ENCODE data around the gene INPP5A.

Gene INPP5A

GRCh38 chr10:132518572-132519381 is 18.8 kb upstream of the INPP5A start:
- peak; percentile 85 for DNase-seq

DNA sequence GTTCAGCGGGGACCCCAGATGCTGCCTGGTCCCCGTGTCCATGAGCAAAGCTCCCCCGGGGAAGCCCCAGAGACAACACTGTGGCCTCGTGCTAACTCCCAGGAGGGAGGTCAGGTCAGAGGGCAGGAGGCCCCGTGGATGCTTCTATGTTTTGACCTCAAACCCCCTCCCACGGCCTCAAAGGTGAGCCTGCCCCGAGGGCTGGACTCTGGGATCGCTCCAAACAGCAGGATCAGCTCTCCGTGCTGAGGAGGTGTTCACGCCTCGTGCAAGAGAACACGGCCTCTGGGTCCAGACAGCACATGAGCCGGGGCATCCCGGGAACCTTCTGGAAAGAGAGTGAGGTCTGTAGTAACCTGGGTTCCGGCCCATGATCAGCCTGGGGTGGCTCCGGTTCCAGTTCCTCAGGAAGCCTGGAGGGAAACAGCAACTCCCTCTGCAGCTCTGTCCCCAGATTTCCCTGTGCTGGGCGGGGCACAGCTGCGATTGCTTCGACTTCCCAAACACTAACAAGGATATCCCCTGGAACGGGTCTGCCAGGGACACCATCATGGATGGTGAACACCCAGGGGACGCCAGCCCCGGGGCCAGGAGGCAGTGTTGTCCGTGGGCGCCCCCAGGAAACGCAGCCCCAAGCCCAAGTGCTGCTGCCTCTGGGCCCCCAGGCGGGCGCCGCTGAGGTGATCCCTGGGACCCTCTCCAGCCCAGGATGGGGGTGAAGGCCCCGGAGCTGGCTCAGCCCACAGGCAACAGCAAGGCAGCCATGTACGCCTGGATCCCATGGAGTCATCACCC is 18.0 kb upstream of the INPP5A start:
- peak; percentile 55 for DNase-seq

DNA sequence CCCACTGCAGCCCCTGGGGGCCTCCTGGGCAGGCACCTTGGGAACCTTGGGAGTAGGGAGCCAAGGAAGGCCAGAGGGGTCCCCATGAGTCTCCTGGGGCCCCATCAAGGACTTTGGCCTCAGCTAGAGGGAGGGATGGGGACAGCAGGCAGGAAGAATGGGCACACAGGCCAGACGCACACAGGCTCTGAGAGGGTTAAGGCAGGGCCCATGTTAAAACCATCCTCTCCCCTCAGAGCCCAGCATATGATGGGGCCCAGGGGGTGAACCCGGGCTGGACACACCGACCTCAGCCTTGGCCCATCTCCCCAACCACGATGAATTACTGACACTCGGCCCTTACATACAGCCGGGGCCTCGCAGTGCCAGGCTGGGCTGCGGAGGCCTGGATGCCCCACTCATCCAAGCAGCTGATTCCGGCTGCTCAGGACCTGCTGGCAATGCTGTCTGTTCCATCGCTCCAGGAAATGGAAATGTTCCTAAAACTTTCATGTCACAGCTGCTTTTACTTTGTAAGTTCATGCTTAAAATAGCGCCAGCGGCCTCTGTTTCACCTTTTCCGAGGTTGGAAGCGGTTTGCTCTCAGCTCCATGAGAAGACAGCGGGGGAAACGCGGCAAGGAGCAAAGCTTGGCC is 17.3 kb upstream of the INPP5A start:
- DNase-seq: peak; percentile 38

DNA sequence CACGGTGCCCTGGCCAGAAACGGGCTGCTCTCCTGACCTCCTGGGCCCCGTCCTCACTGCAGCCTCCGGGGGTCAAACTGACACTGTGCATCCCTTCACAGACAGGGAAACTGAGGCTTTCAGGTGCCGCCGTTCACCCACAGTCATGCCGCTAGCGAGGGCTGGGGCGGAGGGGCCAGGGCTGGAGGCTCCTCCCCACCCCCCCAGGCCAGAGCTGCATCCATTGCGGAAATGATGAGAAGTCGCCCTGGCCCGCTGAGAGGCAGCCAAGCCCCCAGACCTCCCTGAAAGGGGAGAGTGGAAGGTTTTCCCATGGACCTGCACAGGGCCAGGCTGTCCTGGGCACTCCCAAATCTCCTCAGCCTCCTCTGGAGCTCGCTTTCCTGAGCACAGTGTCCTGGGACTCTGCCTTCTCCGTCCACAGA is 16.5 kb upstream of the INPP5A start:
- DNase-seq: peak; percentile 44

GRCh38 chr10:132521466-132522102 is 16.0 kb upstream of the INPP5A start:
- peak; percentile 49 for DNase-seq

DNA sequence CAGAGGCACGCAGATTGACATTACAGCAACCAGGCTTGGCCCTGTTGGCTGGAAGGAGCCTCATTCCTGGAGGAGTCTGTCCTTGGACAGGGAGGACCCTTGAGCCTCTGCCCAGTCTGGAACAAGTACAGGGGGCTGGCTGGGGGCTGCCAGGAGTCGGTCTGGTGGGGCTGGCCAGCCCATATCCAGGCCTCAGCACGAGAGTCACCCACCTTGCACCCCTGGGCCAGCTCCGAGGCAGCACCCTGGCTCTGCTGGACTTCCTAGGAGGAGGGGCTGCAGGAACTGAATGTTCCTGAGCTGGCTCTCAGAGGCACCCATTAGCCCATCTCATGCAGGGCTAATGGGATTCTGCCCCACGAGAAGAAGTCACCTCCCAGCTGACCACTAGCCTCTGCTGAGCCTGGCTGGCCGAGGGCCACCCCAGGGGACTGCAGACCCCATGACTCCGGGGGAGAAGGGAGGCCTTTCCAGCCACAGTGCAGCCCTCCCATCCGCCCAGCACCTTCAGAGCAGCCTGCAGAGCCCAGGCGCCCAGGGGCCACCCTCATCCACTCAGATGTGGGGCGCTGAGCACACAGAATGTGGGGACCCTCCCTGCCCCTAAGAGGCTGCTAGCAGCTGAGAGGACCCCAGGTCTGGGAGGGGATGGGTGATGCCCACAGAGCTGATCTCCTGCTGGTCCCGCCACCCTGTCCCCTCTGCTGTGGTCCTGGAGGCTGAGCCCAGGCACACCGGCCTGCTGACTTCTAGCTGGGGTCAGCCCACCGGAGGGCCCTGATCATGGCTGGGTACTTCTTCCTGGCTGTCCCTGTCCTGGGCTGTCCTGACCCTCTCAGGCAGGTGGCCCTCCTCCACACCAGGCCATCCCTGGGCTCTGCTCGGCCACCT is 14.8 kb upstream of the INPP5A start:
- DNase-seq: peak; percentile 50

- peak; percentile 44 for DNase-seq
Observed at GRCh38 chr10:132523561-132524442, 13.8 kb upstream of the INPP5A start.

- peak; percentile 38 for DNase-seq
Observed at GRCh38 chr10:132524443-132525285, 12.9 kb upstream of the INPP5A start.

- peak; percentile 55 for DNase-seq
Observed at GRCh38 chr10:132526676-132527075, 10.9 kb upstream of the INPP5A start.

GRCh38 chr10:132527339-132528063 is 10.1 kb upstream of the INPP5A start:
- peak; percentile 50 for DNase-seq

GRCh38 chr10:132528064-132528691 is 9.4 kb upstream of the INPP5A start:
- DNase-seq: peak; percentile 45

- peak; percentile 80 for DNase-seq
Observed at GRCh38 chr10:132532179-132532578, 5.4 kb upstream of the INPP5A start.

GRCh38 chr10:132532749-132533560 is 4.6 kb upstream of the INPP5A start:
- DNase-seq: peak; percentile 95

DNA sequence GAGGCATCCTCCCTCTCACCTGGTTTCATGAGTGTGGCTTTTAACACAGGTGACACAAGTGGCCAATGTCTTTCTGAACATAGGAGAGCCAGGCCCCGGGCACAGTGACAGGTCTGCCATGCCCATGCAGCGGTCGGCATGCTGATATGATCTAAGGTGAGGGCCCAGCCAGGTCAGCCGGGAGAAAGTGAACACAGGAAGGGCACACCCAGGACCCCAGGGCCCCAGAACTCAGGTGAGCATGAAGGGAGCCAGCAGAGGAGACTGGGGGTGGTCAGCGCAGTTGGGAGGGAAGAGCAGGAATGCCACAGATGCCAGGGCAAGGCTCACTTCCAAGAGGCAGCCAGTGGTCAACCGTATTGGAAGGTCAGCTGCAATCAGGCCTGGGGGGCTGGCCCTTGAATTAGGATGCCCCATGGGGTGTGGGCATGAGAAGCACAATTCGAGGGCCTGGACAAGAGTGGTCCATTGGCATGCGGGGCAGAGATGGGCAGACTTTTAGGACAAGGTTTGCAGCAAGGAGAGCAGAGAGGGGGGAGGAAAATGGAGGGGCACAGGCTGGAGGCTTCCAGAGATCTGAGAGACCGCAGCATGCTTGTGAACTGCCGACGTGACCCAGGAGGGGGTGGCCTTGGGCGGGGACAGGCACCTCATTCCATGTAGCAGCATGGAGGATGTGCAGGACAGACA is 3.9 kb upstream of the INPP5A start:
- DNase-seq: peak; percentile 41

- DNase-seq: peak; percentile 45
Observed at GRCh38 chr10:132534391-132535064, 3.1 kb upstream of the INPP5A start.

GRCh38 chr10:132535065-132535651 is 2.4 kb upstream of the INPP5A start:
- peak; percentile 48 for DNase-seq

All from islet precursor cell (in vitro differentiated cells).